ENCODE results near the gene EEF1E1.
"Not testable (repeated sequence)": the region's sequence is repeated elsewhere in the genome, so short reads cannot be mapped to it uniquely, and the experiment has no call there.

Gene EEF1E1

GRCh38 chr6:8061736-8062135 lies 40.6 kb downstream of the EEF1E1 start:
- no peak for DNase-seq

GRCh38 chr6:8060346-8060745 lies 42.0 kb downstream of the EEF1E1 start:
- no peak for DNase-seq

GRCh38 chr6:8059129-8059528 lies 43.2 kb downstream of the EEF1E1 start:
- DNase-seq = no peak

GRCh38 chr6:8057793-8058192 lies 44.6 kb downstream of the EEF1E1 start:
- DNase-seq = no peak

GRCh38 chr6:8057263-8057662 lies 45.1 kb downstream of the EEF1E1 start:
- no peak for DNase-seq

GRCh38 chr6:8054276-8054675 lies 48.1 kb downstream of the EEF1E1 start:
- DNase-seq = no peak

- DNase-seq = no peak
Measured at GRCh38 chr6:8047541-8048292, 54.6 kb downstream of the EEF1E1 start.

- DNase-seq = not testable (repeated sequence)
Measured at GRCh38 chr6:8045769-8046168, 56.6 kb downstream of the EEF1E1 start.

GRCh38 chr6:8043221-8043620 lies 59.1 kb downstream of the EEF1E1 start:
- no peak for DNase-seq

GRCh38 chr6:8041913-8042583 lies 60.3 kb downstream of the EEF1E1 start:
- DNase-seq = no peak

- not testable (repeated sequence) for DNase-seq
Measured at GRCh38 chr6:8034107-8034506, 68.2 kb downstream of the EEF1E1 start.

GRCh38 chr6:8030920-8031319 lies 71.4 kb downstream of the EEF1E1 start:
- DNase-seq = no peak
